HG02623 (cell line): ENCODE measurements around the gene PDRG1.
A peak's percentile ranks its signal among the peaks of the same experiment; 100 is the strongest.

ENCODE experiments used
- ATAC-seq: cut with Tn5 transposase; IDR thresholded peaks from one replicate; pipeline ENCODE4 v1.9.1; 2021; ENCODE audit warnings: moderate library complexity; ENCODE audit not compliant: unreplicated experiment

The PDRG1 gene

GRCh38 chr20:31951530-31952453 lies at the start of gene PDRG1:
PDRG1 (minus strand) TSS chr20:31952046; CDS start chr20:31951961, 85 bp downstream.
- ATAC-seq, result peak; percentile 89

- no peak for ATAC-seq
Observed at GRCh38 chr20:31998246-31998645, 46.4 kb upstream of the PDRG1 start.

GRCh38 chr20:31996996-31997395 lies 45.1 kb upstream of the PDRG1 start:
- ATAC-seq, result no peak

GRCh38 chr20:31992086-31992485 lies 40.2 kb upstream of the PDRG1 start:
- ATAC-seq, result no peak

GRCh38 chr20:31991339-31991705 lies 39.5 kb upstream of the PDRG1 start:
- ATAC-seq, result no peak

- ATAC-seq, result no peak
Observed at GRCh38 chr20:31990641-31991338, 38.9 kb upstream of the PDRG1 start.

GRCh38 chr20:31989030-31989645 lies 37.3 kb upstream of the PDRG1 start:
- no peak for ATAC-seq

- ATAC-seq, result no peak
Observed at GRCh38 chr20:31988430-31989015, 36.7 kb upstream of the PDRG1 start.

GRCh38 chr20:31987744-31988143 lies 35.9 kb upstream of the PDRG1 start:
- no peak for ATAC-seq

GRCh38 chr20:31984981-31985471 lies 33.2 kb upstream of the PDRG1 start:
- ATAC-seq, result no peak

- no peak for ATAC-seq
Observed at GRCh38 chr20:31981784-31982183, 29.9 kb upstream of the PDRG1 start.

GRCh38 chr20:31979713-31980426 lies 28.0 kb upstream of the PDRG1 start:
- ATAC-seq, result no peak

- ATAC-seq, result no peak
Observed at GRCh38 chr20:31977080-31977479, 25.2 kb upstream of the PDRG1 start.

GRCh38 chr20:31975874-31976273 lies 24.0 kb upstream of the PDRG1 start:
- no peak for ATAC-seq

- no peak for ATAC-seq
Observed at GRCh38 chr20:31974951-31975487, 23.2 kb upstream of the PDRG1 start.

- no peak for ATAC-seq
Observed at GRCh38 chr20:31974296-31974695, 22.4 kb upstream of the PDRG1 start.

GRCh38 chr20:31972471-31973021 lies 20.7 kb upstream of the PDRG1 start:
- no peak for ATAC-seq

GRCh38 chr20:31969991-31970390 lies 18.1 kb upstream of the PDRG1 start:
- ATAC-seq, result no peak

GRCh38 chr20:31968291-31969126 lies 16.7 kb upstream of the PDRG1 start:
- no peak for ATAC-seq
